ENCODE measurements around the gene GPRIN1. TPM values are rescaled to one million over a fixed set of nuclear protein-coding genes. Genes with fewer than 3 reads are reported as not detected.

Gene GPRIN1
- total RNA-seq, 4 donors from 2014 or later: 1.6 to 9.7 (median 3.6) TPM

- WGBS, 2 donors (ENCODE audit: low coverage in 1 of 2): 70% methylated on average over 40 of the region's 47 CpGs; no CpG with 5 or more reads in 1 of the 2 donors
- H3K27ac ChIP-seq: peak overlapping the region in 1 of 4 donors; percentile 50
- intact Hi-C loops (cut with DNase I; ENCODE audit: low total_unique reads) (no loop called here), in situ Hi-C loops (cut with MboI; ENCODE audit: low pct_ligation_motif_present in 1 of 4, low pct_unique_long_range_greater_than_20kb in 1 of 4, low sequenced_read_pairs in 3 of 4) (loop anchor here in 1 of 4 donors (25.0 kb wide), 1 partner anchor 185 kb away; the partner anchor contains the start of gene CLTB)
- TF ChIP-seq POLR2AphosphoS5 (IDR thresholded peaks at IDR 0.05): no peak
- no peak for TF ChIP-seq POLR2A (IDR thresholded peaks at IDR 0.05)
- no peak for TF ChIP-seq EP300 (IDR thresholded peaks at IDR 0.05; ENCODE audit: low read depth)
- TF ChIP-seq CTCF (IDR thresholded peaks at IDR 0.05): no peak
- peaks cover 3 to 12% (median 8%) of the 10 kb centered on the region in 4 donors for H3K4me1 ChIP-seq
- no peak for DNase-seq
- no peaks in the 10 kb centered on the region for H3K9me3 ChIP-seq
- H3K27me3 ChIP-seq: peaks cover 8% of the 10 kb centered on the region
- H3K4me3 ChIP-seq: peak overlapping the region in 3 of 4 donors; percentile 37 to 62 (median 38)
- no peaks in the 10 kb centered on the region for H3K36me3 ChIP-seq
Observed at GRCh38 chr5:176597417-176598389, 12.3 kb downstream of the GPRIN1 start.

- in situ Hi-C loops (cut with MboI; ENCODE audit: low pct_ligation_motif_present in 1 of 4, low pct_unique_long_range_greater_than_20kb in 1 of 4, low sequenced_read_pairs in 3 of 4): loop anchor here in 1 of 4 donors (25.0 kb wide), 1 partner anchor 185 kb away; the partner anchor contains the start of gene CLTB
- Histone ChIP-seq H3K4me1 (peaks cover 3 to 12% (median 8%) of the 10 kb centered on the region in 4 donors), H3K36me3 (no peaks in the 10 kb centered on the region), H3K9me3 (no peaks in the 10 kb centered on the region), H3K4me3 (peak overlapping the region in 3 of 4 donors; percentile 37 to 62 (median 38)), H3K27ac (peak overlapping the region in 2 of 4 donors; percentile 50 to 51), H3K27me3 (peaks cover 8% of the 10 kb centered on the region)
- WGBS, 2 donors (ENCODE audit: low coverage in 1 of 2): 4% methylated on average over 29 of the region's 98 CpGs; no CpG with 5 or more reads in 1 of the 2 donors
- TF ChIP-seq POLR2A (IDR thresholded peaks at IDR 0.05): no peak
- TF ChIP-seq CTCF (IDR thresholded peaks at IDR 0.05): peak in 4 of 5 experiments; percentile 19 to 44 (median 32)
- peak in 1 of 3 donors; percentile 15 for TF ChIP-seq POLR2AphosphoS5 (IDR thresholded peaks at IDR 0.05)
- TF ChIP-seq EP300 (IDR thresholded peaks at IDR 0.05; ENCODE audit: low read depth): no peak
- DNase-seq: peak; percentile 65
- intact Hi-C loops (cut with DNase I; ENCODE audit: low total_unique reads): no loop called here
Observed at GRCh38 chr5:176596689-176597416, 13.1 kb downstream of the GPRIN1 start.

- Histone ChIP-seq H3K9me3 (no peaks in the 10 kb centered on the region), H3K27ac (no peak overlapping the region), H3K4me1 (peaks cover 3 to 12% (median 8%) of the 10 kb centered on the region in 4 donors), H3K27me3 (peaks cover 8% of the 10 kb centered on the region), H3K36me3 (no peaks in the 10 kb centered on the region), H3K4me3 (peak overlapping the region in 2 of 4 donors; percentile 38 to 62)
- WGBS, 2 donors (ENCODE audit: low coverage in 1 of 2): 76% methylated on average over 23 of the region's 23 CpGs; no CpG with 5 or more reads in 1 of the 2 donors
- DNase-seq: no peak
- in situ Hi-C loops (cut with MboI; ENCODE audit: low pct_ligation_motif_present in 1 of 4, low pct_unique_long_range_greater_than_20kb in 1 of 4, low sequenced_read_pairs in 3 of 4): loop anchor here in 1 of 4 donors (25.0 kb wide), 1 partner anchor 184 kb away; the partner anchor contains the start of gene CLTB
- no peak for TF ChIP-seq EP300 (IDR thresholded peaks at IDR 0.05; ENCODE audit: low read depth)
- TF ChIP-seq POLR2A (IDR thresholded peaks at IDR 0.05): no peak
- no peak for TF ChIP-seq CTCF (IDR thresholded peaks at IDR 0.05)
- no peak for TF ChIP-seq POLR2AphosphoS5 (IDR thresholded peaks at IDR 0.05)
- intact Hi-C loops (cut with DNase I; ENCODE audit: low total_unique reads): no loop called here
Observed at GRCh38 chr5:176596069-176596644, 13.8 kb downstream of the GPRIN1 start.

Data from transverse colon (tissue), 4 donors.